Thyroid gland (tissue), 4 donors: Measurements from ENCODE around the gene KIAA1671.

ENCODE experiments used
- POLR2A ChIP-seq, 2 donors: fragments of 450-650 bp; IDR thresholded peaks; one replicate each; pipeline ENCODE4 v1.6.1; 2017; ENCODE audit warnings: antibody characterized with exemption in 2 of 2, mild to moderate bottlenecking in 2 of 2, moderate library complexity in 1 of 2
- TF ChIP-seq, protein P1 (sequence below), 6 experiments: fragments of 200-600 bp in 3 of 6; fragments of 450-650 bp in 3 of 6; sonication (generic) in 3 of 6; IDR thresholded peaks; one replicate each; pipeline ENCODE4 v1.5.1; 2016 to 2019; ENCODE audit warnings: antibody characterized with exemption in 6 of 6, mild to moderate bottlenecking in 2 of 6, inconsistent platforms in 1 of 6, moderate library complexity in 1 of 6

- TF ChIP-seq, protein P1, sequence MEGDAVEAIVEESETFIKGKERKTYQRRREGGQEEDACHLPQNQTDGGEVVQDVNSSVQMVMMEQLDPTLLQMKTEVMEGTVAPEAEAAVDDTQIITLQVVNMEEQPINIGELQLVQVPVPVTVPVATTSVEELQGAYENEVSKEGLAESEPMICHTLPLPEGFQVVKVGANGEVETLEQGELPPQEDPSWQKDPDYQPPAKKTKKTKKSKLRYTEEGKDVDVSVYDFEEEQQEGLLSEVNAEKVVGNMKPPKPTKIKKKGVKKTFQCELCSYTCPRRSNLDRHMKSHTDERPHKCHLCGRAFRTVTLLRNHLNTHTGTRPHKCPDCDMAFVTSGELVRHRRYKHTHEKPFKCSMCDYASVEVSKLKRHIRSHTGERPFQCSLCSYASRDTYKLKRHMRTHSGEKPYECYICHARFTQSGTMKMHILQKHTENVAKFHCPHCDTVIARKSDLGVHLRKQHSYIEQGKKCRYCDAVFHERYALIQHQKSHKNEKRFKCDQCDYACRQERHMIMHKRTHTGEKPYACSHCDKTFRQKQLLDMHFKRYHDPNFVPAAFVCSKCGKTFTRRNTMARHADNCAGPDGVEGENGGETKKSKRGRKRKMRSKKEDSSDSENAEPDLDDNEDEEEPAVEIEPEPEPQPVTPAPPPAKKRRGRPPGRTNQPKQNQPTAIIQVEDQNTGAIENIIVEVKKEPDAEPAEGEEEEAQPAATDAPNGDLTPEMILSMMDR (IDR thresholded peaks at IDR 0.05) = no peak
- TF ChIP-seq POLR2A (IDR thresholded peaks at IDR 0.05) = no peak
These were observed 65.5 kb downstream of the KIAA1671 start for GRCh38 chr22:25018009-25018408.
